ENCODE data around the gene TNRC6B. TPM values are rescaled to one million over a fixed set of nuclear protein-coding genes. Genes with fewer than 3 reads are reported as not detected.
A peak's percentile ranks its signal among the peaks of the same experiment; 100 is the strongest.
"Not testable (repeated sequence)": the region's sequence is repeated elsewhere in the genome, so short reads cannot be mapped to it uniquely, and the experiment has no call there.

Gene TNRC6B
- polyA plus RNA-seq, 5 donors: 9.9 to 14.2 (median 13.1) TPM

- peak in 1 of 2 donors; percentile 43 for DNase-seq
Measured at GRCh38 chr22:40348025-40348658, 170.4 kb downstream of the TNRC6B start.

DNA sequence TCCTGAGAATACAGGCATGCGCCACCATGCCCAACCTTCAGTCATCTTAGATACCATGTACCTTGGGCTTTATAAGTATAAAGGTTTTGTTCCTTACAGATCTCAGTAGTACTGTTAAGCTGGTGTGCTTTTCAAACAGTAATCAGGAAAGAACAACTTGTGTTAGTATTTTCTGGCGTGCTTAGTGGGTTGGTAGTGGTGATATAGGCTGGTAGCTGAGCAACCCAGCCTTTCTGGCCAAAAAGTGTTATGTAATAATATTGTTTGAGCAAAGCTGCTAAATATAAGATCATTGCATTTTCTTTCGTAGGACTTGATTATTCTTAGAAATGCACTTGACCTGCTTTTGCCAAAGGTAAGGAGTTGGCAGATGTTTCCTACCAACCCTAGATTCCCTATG, 175.0 kb downstream of the TNRC6B start:
- no peak for DNase-seq

GRCh38 chr22:40361100-40361499, 183.4 kb downstream of the TNRC6B start:
- DNase-seq: no peak

DNA sequence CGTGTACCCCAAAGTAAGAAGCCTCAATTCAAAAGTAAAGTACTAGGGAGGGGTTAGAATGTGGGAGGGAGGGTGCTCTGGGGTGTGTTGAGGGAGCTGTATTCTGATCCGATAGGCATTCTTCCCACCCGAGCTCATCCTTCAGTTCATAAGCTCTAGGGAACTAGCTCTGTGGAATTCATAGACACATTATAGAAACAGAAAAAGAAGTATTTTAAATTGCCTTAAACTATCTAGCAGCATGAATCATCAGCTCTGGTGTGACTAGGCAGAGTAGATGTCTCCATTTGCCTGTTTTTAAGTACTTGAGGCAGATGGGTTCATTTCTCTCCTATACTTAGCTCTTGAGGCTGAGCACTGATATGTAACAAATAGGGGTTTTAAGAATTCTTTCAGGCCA, 185.3 kb downstream of the TNRC6B start:
- DNase-seq: no peak

DNA sequence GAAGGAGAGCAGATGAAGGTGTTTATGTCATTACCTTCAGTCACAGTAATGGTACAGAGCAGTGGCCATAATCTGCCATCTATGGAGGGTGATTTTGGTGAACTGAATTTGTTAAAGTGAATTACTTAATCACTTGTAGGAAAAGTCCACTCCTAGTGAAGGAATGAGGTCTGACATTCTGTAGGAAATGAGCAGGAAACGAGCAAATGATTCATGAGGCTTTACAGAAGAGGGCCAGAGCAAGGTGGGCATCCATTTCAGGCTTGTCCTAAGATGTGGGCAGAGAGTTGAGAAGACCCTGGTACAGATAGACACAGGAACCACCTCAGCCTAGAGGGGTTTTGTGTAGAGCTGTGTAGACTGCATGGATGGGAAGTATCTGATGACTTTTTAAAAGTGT, 186.7 kb downstream of the TNRC6B start:
- no peak for DNase-seq

DNA sequence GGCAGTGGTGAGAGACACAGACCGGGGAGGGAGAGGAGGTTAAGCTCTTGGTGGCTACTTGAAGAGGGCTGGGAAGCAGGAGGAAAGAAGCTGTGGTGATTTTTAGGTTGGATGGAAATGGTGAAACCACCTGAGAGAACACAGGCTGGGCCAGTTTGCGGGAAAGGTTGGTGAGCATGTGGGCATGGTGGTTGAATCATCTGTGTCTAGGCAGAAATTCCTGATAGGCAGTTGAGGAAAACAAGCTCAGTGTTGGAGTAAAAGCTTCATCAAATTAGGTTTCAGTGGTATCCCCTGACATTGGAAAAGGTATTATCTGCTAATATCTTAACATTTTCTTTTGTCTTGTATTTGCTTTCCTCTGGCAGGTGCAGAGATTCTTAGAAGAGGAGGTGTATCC, 188.3 kb downstream of the TNRC6B start:
- no peak for DNase-seq

DNA sequence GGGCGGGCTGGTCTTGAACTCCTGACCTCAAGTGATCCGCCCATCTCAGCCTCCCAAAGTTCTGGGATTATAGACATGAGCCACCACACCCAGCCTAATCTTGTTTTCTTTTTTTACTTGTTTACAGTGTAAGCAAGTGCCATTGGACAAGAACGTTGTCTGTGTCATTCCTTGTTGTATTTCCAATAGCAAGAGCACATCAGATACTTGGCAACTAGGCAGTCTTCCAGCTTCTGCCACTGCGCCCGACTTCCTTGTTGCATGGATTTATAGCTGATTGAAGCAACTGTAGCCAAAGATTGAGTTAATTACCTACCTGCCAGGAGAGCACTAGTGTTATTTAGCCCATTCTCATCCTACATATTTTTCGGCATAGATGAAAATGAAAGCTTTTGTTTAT, 189.6 kb downstream of the TNRC6B start:
- DNase-seq: no peak

DNA sequence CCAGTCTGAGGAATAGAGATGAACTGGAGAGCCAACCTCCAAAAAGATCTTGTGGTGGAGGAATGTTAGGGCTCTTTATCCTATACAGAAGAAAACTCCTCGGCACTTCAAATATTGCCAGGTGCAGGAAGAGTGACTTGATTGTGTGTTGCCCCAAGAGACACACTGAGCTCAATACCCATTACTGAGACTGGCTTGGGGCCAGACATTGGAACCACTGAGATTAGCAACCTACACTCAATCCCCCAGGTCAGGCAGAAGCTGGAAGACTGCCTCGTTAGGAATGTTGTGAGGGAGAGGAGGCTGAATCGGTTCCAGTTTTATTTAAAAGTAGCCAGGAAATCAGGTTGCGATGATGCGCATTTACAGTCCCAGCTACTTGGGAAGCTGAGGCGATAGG, 190.3 kb downstream of the TNRC6B start:
- no peak for DNase-seq

DNA sequence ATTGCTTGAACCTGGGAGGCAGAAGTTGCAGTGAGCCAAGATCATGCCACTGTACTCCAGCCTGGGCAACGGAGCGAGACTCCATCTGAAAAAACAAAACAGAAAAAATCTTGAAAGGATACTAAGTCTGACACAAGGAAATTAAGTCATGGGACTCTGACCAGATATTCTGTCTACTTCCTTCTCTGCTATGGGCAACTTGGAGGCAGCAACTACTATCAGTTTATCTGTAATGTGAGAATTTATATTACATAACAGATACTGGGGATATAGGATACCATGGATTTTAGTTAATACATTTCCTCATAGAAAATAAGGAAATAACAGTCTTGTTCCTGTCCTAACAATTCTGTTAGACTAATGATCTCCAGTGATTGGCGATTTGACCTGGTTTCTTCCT, 191.1 kb downstream of the TNRC6B start:
- no peak for DNase-seq

DNA sequence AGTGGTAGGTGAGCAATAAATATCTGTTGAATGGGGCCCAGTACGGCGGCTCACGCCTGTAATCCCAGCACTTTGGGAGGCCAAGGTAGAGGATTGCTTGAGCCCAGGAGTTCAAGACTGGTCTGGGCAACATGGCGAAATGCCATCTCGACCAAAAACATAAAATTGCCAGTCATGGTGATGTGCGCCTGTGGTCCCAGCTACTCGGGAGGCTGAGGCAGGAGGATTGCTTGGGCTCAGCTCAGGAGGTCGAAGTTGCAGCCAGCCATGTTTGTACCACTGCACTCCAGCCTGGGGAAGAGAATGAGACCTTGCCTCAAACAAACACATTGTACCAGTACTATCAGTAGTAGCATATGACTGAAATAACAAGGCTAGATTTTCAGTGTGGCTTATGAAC, 196.8 kb downstream of the TNRC6B start:
- no peak for DNase-seq

DNA sequence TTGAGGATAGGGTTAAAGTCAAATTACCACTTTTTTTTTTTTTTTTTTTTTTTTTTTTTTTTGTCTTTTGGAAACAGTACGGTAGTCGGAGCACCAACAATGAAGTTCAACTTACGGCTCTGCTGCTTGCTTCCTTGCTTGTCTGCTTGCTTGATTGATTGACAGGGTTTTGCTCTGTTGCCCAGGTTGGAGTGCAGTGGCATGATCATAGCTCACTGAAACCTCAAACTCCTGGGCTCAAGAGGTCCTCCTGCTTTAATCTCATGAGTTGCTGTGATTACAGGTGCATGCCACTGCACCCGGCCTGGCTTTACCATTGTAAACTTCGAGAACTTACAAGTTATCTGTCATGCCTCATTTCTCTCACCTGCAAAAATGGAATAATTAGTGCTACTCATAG, 198.4 kb downstream of the TNRC6B start:
- DNase-seq: no peak

DNA sequence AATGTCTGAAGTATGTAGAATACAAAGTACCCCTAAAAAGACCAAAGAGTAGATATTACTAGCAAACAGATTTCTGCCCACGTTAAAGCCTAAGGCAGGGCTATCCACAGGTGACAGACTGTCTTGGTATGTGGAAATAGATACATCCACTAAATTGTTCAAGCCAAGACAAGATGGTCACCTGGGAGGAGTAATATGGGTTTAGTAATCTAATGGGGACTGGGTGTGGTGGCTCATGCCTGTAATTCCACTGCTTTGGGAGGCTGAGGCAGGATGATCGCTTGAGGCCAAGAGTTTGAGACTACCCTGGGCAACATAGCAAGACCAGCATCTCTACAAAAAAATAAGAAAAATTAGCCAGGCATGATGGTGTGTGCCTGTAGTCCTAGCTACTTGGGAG, 200.2 kb downstream of the TNRC6B start:
- DNase-seq: no peak

- DNase-seq: not testable (repeated sequence)
Measured at GRCh38 chr22:40378448-40378847, 200.7 kb downstream of the TNRC6B start.

DNA sequence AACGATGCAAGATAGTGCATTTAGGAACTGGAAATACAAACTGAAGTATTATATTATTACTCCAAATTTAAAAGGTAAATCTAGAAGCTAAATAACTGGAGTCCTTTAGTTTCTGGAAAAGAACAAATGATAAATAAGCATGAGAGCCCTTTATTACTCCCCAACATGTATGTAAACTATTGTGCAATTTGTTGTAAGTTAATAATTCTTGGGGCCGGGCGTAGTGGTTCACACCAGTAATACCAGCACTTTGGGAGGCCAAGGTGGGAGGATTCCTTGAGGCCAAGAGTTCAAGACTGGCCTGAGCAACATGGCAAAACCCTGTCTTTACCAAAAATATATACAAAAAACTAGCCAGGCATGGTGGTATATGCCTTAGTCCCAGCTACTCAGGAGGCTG, 203.7 kb downstream of the TNRC6B start:
- DNase-seq: no peak

DNA sequence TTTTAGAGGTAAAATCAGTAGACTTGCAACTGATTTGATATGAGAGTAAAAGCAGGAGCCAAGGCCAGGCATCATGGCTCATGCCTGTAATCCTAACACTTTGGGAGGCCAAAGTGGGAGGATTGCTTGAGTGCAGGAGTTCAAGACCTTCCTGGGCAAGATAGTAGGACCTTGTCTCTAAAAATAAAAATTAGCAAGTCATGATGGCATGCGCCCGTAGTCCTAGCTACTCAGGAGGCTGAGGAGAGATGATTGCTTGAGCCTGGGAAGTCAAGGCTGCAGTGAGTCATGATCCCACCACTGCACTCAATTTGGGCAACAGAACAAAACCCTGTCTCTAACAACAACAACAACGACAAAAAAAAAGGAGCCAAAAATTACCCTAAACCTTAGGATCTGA, 206.2 kb downstream of the TNRC6B start:
- DNase-seq: no peak

DNA sequence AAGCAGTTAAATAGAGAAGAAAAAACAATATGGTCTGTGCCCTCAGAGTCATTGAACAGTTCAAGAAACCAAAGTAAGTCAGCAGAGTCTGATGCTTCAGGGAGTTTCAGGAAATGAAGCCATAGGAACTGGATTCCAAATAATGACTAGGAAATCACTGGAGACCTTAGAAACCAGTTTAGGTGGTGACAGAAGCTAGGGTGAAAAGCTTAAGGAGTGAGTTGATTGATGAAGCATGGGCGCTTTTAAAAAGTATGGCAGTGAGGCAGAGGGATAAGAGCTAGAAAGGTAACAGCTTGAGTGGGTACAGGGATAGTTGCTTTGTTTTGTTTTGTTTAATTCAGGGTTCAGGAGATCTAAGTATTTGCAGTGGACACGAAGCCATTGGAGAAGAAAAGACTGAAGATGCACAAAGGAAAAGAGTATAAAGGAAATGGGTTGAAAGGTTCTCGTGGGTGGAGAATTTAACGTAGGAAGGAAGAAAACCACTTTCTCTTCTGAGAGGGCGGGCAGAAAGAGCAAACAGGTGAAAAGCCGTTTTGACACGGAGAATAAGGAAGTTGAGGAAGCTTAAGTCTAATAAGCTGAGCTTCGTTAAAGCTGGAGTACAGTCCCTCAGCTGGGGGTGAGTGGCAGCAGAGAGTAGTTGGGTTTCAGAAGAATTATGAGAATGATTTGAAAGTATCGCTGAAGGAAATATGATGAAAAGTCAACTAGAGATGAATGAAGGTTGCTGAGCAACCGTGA, 207.5 kb downstream of the TNRC6B start:
- DNase-seq: no peak

Other genes with a start within 250 kb of the TNRC6B start
- under 1 TPM; 0.22 to 0.45 (median 0.37) TPM for gene TMA7B, start 217.5 kb upstream of the TNRC6B start, polyA plus RNA-seq (ENCODE audit: insufficient read depth in 1 of 5, insufficient read length in 5 of 5, low replicate concordance in 1 of 5)
- under 1 TPM; 0.14 to 0.36 (median 0.34) TPM for gene FAM83F, start 183.0 kb upstream of the TNRC6B start, polyA plus RNA-seq (ENCODE audit: insufficient read depth in 1 of 5, insufficient read length in 5 of 5, low replicate concordance in 1 of 5)
- gene ADSL, start 168.6 kb downstream of the TNRC6B start, polyA plus RNA-seq (ENCODE audit: insufficient read depth in 1 of 5, insufficient read length in 5 of 5, low replicate concordance in 1 of 5): 100 to 1,000 TPM in 2 of 5 donors, 10 to 100 TPM in 3; 94.3 to 114 (median 99.8) TPM
- gene SGSM3, start 192.7 kb downstream of the TNRC6B start, polyA plus RNA-seq (ENCODE audit: insufficient read depth in 1 of 5, insufficient read length in 5 of 5, low replicate concordance in 1 of 5): 10 to 100 TPM; 54.2 to 92.1 (median 71.3) TPM